GM23338 (cell line): ENCODE measurements around the gene NOSTRIN. TPM values are rescaled to one million over a fixed set of nuclear protein-coding genes. Genes with fewer than 3 reads are reported as not detected.

Experiments used
- ATAC-seq: fragments of 200-7000 bp; cut with Tn5 transposase; 3 replicates; pipeline ENCODE4 v1.9.1; 2020
- DNase-seq: peaks from one replicate; pipeline ENCODE4 v3.0.0-alpha.2; 2015; ENCODE audit warnings: low spot score
- H2AFZ ChIP-seq: fragments of 200-600 bp; sonication (generic); 2 replicates; pipeline ENCODE4 v1.8.0; 2016; ENCODE audit warnings: antibody characterized with exemption, mild to moderate bottlenecking, moderate library complexity
- H3F3A ChIP-seq: fragments of 200-600 bp; sonication (generic); replicated peaks from 2 replicates; pipeline ENCODE4 v1.8.0; 2017; ENCODE audit warnings: antibody characterized with exemption, mixed run types, low read depth
- H3K27ac ChIP-seq: fragments of 200-600 bp; sonication (generic); 2 replicates; pipeline ENCODE4 v1.6.1; 2016; ENCODE audit warnings: low read depth
- H3K27me3 ChIP-seq: fragments of 200-600 bp; sonication (generic); 2 replicates; pipeline ENCODE4 v1.8.0; 2016; ENCODE audit warnings: mild to moderate bottlenecking, mixed run types, moderate library complexity; ENCODE audit not compliant: insufficient read depth
- H3K36me3 ChIP-seq: fragments of 200-600 bp; sonication (generic); 2 replicates; pipeline ENCODE4 v1.8.0; 2016; ENCODE audit warnings: mild to moderate bottlenecking; ENCODE audit not compliant: insufficient read depth
- H3K4me1 ChIP-seq: fragments of 200-600 bp; sonication (generic); 2 replicates; pipeline ENCODE4 v1.8.0; 2016; ENCODE audit warnings: mild to moderate bottlenecking, moderate library complexity; ENCODE audit not compliant: insufficient read depth
- H3K4me2 ChIP-seq: fragments of 200-600 bp; sonication (generic); 2 replicates; pipeline ENCODE4 v1.7.1; 2017; ENCODE audit warnings: mixed run types
- H3K4me3 ChIP-seq: fragments of 200-600 bp; sonication (generic); 2 replicates; pipeline ENCODE4 v1.6.1; 2016; ENCODE audit warnings: mixed run types
- H3K79me2 ChIP-seq: fragments of 200-600 bp; sonication (generic); replicated peaks from 2 replicates; pipeline ENCODE4 v1.8.0; 2017; ENCODE audit warnings: mild to moderate bottlenecking; ENCODE audit not compliant: insufficient read depth
- H3K9me2 ChIP-seq: fragments of 200-600 bp; sonication (generic); 2 replicates; pipeline ENCODE4 v1.8.0; 2017; ENCODE audit not compliant: insufficient read depth
- H4K20me1 ChIP-seq: fragments of 200-600 bp; sonication (generic); replicated peaks from 2 replicates; pipeline ENCODE4 v1.8.0; 2017; ENCODE audit warnings: mild to moderate bottlenecking; ENCODE audit not compliant: insufficient read depth
- H3K27ac Mint-ChIP-seq: 2 replicates; pipeline ENCODE4 v1.8.0; 2020; ENCODE audit warnings: inconsistent platforms, mild to moderate bottlenecking, moderate library complexity, mixed read lengths
- H3K27me3 Mint-ChIP-seq: 3 replicates; pipeline ENCODE4 v1.8.0; 2022; ENCODE audit warnings: low read depth, mild to moderate bottlenecking, moderate library complexity, mixed read lengths, inconsistent platforms; ENCODE audit not compliant: insufficient read depth, poor library complexity
- H3K36me3 Mint-ChIP-seq: 3 replicates; pipeline ENCODE4 v1.8.0; 2021; ENCODE audit warnings: low read depth, mild to moderate bottlenecking, inconsistent platforms, moderate library complexity, mixed read lengths
- H3K4me1 Mint-ChIP-seq: 3 replicates; pipeline ENCODE4 v1.8.0; 2020; ENCODE audit warnings: mild to moderate bottlenecking, inconsistent platforms, mixed read lengths
- H3K4me3 Mint-ChIP-seq: 3 replicates; pipeline ENCODE4 v1.8.0; 2021; ENCODE audit warnings: moderate library complexity, mild to moderate bottlenecking, inconsistent platforms, mixed read lengths
- H3K9me3 Mint-ChIP-seq: 3 replicates; pipeline ENCODE4 v1.8.0; 2020; ENCODE audit warnings: moderate library complexity, mild to moderate bottlenecking, inconsistent platforms, mixed read lengths
- CREB1 ChIP-seq: fragments of 250-450 bp; sonication (Bioruptor Pico); IDR thresholded peaks from 2 replicates; pipeline ENCODE4 v1.5.0; 2020; ENCODE audit warnings: low read depth, mild to moderate bottlenecking, moderate library complexity
- EZH2 ChIP-seq: fragments of 200-600 bp; sonication (generic); IDR thresholded peaks from one replicate; pipeline ENCODE4 v1.8.0; 2017; ENCODE audit warnings: antibody characterized with exemption, mild to moderate bottlenecking, low read depth; ENCODE audit not compliant: unreplicated experiment
- EZH2phosphoT487 ChIP-seq: fragments of 200-600 bp; sonication (generic); IDR thresholded peaks from one replicate; pipeline ENCODE4 v1.8.1; 2018; ENCODE audit warnings: antibody characterized with exemption; ENCODE audit not compliant: unreplicated experiment
- NANOG ChIP-seq: IDR thresholded peaks from 2 replicates; pipeline ENCODE4 v1.6.1; 2016; ENCODE audit warnings: antibody characterized with exemption, borderline replicate concordance
- STAT1 ChIP-seq: IDR thresholded peaks from one replicate; pipeline ENCODE4 v1.6.1; 2016; ENCODE audit warnings: antibody characterized with exemption; ENCODE audit not compliant: unreplicated experiment
- ZNF114 ChIP-seq: fragments of 250-450 bp; sonication (Bioruptor Pico); IDR thresholded peaks from 2 replicates; pipeline ENCODE4 v1.5.0; 2020; ENCODE audit warnings: mild to moderate bottlenecking, moderate library complexity
- polyA plus RNA-seq: library from polyadenylated mRNA; unstranded; fragments of >200 nt; fragmentation: Nextera tagmentation; extraction: Ambion mirVana; gene quantifications from 2 replicates; pipeline ENCODE4 v1.2.1, GENCODE V29; 2016
- total RNA-seq: library from RNA; depleted of rRNA; stranded (reverse); fragments of >200 nt; shearing (Covaris generic); gene quantifications from 2 replicates; pipeline ENCODE4 v1.2.3, GENCODE V29; 2014
- TF ChIP-seq, protein P1 (sequence below): fragments of 250-450 bp; sonication (Bioruptor Pico); IDR thresholded peaks from 2 replicates; pipeline ENCODE4 v1.5.0; 2020; ENCODE audit warnings: mild to moderate bottlenecking, moderate library complexity
- TF ChIP-seq, protein P2 (sequence below): IDR thresholded peaks from 2 replicates; pipeline ENCODE4 v1.6.1; 2016; ENCODE audit warnings: antibody characterized with exemption
- TF ChIP-seq, protein P3 (sequence below): IDR thresholded peaks from one replicate; pipeline ENCODE4 v1.6.1; 2018; ENCODE audit warnings: antibody characterized with exemption; ENCODE audit not compliant: unreplicated experiment

NOSTRIN gene
- total and polyA plus RNA-seq, 2 experiments from 2014 or later = 1.8 TPM; not detected in 1

DNA sequence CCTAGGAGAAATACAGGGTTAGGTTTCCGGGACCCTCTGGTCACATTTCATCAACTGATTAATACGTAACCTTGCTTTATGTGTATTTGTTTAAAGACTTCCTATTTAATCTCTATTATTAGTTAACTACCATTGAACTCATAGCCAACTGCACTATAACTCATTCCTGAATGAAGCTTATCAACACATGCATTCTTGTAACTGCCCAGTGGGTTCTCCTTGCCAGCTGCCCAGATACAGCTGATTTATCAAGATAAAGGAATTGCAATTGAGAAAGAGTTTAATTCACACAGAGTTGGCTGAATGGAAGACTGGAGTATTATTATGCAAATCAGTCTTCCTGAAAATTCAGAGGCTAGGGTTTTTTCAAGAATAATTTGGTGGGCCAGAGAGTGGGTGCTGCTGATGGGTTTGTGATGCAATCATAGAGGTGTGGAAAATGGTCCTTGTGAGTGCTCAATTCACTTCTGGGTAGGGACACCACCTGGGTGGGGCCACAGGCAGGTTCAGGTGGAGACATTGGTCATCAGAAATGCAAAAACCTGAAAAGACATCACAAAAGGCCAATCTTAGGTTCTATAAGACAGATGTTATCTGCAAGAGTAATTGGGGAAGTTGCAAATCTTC lies 21.1 kb upstream of the NOSTRIN start:
- peak overlapping the region; percentile 41; the same call in 1 of the 2 replicates for H3K27ac Mint-ChIP-seq
- Histone ChIP-seq H3K79me2 (no peaks in the 10 kb centered on the region), H3F3A (no peaks in the 10 kb centered on the region), H3K27ac (no peak overlapping the region), H3K27me3 (no peaks in the 10 kb centered on the region), H2AFZ (no peak overlapping the region), H3K36me3 (no peaks in the 10 kb centered on the region), H3K4me1 (peaks cover 43% of the 10 kb centered on the region), H3K4me3 (no peak overlapping the region), H3K9me2 (peaks cover 8% of the 10 kb centered on the region), H4K20me1 (no peaks in the 10 kb centered on the region), H3K4me2 (peak overlapping the region; percentile 64)
- H3K9me3 Mint-ChIP-seq = no peaks in the 10 kb centered on the region; the same call in 2 of the 3 replicates
- ATAC-seq = peak; percentile 38; the same call in 2 of the 3 replicates
- no peak for DNase-seq
- H3K27me3 Mint-ChIP-seq = peaks cover 2% of the 10 kb centered on the region
- TF ChIP-seq, protein P1, sequence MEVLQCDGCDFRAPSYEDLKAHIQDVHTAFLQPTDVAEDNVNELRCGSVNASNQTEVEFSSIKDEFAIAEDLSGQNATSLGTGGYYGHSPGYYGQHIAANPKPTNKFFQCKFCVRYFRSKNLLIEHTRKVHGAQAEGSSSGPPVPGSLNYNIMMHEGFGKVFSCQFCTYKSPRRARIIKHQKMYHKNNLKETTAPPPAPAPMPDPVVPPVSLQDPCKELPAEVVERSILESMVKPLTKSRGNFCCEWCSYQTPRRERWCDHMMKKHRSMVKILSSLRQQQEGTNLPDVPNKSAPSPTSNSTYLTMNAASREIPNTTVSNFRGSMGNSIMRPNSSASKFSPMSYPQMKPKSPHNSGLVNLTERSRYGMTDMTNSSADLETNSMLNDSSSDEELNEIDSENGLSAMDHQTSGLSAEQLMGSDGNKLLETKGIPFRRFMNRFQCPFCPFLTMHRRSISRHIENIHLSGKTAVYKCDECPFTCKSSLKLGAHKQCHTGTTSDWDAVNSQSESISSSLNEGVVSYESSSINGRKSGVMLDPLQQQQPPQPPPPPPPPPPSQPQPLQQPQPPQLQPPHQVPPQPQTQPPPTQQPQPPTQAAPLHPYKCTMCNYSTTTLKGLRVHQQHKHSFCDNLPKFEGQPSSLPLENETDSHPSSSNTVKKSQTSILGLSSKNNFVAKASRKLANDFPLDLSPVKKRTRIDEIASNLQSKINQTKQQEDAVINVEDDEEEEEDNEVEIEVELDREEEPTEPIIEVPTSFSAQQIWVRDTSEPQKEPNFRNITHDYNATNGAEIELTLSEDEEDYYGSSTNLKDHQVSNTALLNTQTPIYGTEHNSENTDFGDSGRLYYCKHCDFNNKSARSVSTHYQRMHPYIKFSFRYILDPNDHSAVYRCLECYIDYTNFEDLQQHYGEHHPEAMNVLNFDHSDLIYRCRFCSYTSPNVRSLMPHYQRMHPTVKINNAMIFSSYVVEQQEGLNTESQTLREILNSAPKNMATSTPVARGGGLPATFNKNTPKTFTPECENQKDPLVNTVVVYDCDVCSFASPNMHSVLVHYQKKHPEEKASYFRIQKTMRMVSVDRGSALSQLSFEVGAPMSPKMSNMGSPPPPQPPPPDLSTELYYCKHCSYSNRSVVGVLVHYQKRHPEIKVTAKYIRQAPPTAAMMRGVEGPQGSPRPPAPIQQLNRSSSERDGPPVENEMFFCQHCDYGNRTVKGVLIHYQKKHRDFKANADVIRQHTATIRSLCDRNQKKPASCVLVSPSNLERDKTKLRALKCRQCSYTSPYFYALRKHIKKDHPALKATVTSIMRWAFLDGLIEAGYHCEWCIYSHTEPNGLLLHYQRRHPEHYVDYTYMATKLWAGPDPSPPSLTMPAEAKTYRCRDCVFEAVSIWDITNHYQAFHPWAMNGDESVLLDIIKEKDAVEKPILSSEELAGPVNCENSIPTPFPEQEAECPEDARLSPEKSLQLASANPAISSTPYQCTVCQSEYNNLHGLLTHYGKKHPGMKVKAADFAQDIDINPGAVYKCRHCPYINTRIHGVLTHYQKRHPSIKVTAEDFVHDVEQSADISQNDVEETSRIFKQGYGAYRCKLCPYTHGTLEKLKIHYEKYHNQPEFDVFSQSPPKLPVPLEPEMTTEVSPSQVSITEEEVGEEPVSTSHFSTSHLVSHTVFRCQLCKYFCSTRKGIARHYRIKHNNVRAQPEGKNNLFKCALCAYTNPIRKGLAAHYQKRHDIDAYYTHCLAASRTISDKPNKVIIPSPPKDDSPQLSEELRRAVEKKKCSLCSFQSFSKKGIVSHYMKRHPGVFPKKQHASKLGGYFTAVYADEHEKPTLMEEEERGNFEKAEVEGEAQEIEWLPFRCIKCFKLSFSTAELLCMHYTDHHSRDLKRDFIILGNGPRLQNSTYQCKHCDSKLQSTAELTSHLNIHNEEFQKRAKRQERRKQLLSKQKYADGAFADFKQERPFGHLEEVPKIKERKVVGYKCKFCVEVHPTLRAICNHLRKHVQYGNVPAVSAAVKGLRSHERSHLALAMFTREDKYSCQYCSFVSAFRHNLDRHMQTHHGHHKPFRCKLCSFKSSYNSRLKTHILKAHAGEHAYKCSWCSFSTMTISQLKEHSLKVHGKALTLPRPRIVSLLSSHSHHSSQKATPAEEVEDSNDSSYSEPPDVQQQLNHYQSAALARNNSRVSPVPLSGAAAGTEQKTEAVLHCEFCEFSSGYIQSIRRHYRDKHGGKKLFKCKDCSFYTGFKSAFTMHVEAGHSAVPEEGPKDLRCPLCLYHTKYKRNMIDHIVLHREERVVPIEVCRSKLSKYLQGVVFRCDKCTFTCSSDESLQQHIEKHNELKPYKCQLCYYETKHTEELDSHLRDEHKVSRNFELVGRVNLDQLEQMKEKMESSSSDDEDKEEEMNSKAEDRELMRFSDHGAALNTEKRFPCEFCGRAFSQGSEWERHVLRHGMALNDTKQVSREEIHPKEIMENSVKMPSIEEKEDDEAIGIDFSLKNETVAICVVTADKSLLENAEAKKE (CRISPR knock-in tag) = peak; percentile 33; the same call in 1 of the 2 replicates
- no peak for TF ChIP-seq EZH2
- peaks cover 8% of the 10 kb centered on the region; the same call in 1 of the 3 replicates for H3K36me3 Mint-ChIP-seq
- H3K4me1 Mint-ChIP-seq = peaks cover 34% of the 10 kb centered on the region
- no peak overlapping the region; the same call in 2 of the 3 replicates for H3K4me3 Mint-ChIP-seq

DNA sequence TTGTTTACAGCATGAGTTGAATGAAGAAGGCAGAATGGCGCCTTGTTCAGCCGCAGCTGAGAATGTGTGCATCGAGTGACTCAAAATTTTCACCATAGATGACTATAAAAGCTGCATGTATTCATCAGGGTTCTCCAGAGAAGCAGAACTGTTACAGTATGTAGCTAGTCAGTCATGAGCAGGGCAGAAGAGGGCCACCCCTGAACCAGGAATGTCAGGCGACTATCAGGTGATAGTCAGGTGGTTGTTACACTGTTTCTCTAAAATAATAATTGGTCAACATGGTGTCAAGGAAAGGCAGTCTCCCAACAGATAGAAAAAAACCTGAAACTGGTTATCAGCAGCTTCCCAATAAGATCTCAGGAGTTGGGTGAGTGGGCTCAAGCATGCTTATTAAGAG lies 20.2 kb upstream of the NOSTRIN start:
- H3K27ac Mint-ChIP-seq = no peak overlapping the region
- H3K4me3 Mint-ChIP-seq = no peak overlapping the region
- 0 out of 3 replicates have a peak, but pooled peaks cover 8% of the 10 kb centered on the region for H3K36me3 Mint-ChIP-seq
- TF ChIP-seq, protein P2, sequence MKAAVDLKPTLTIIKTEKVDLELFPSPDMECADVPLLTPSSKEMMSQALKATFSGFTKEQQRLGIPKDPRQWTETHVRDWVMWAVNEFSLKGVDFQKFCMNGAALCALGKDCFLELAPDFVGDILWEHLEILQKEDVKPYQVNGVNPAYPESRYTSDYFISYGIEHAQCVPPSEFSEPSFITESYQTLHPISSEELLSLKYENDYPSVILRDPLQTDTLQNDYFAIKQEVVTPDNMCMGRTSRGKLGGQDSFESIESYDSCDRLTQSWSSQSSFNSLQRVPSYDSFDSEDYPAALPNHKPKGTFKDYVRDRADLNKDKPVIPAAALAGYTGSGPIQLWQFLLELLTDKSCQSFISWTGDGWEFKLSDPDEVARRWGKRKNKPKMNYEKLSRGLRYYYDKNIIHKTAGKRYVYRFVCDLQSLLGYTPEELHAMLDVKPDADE = no peak
- TF ChIP-seq EZH2phosphoT487 = no peak
- TF ChIP-seq ZNF114 (CRISPR knock-in tag) = no peak
- TF ChIP-seq, protein P3, sequence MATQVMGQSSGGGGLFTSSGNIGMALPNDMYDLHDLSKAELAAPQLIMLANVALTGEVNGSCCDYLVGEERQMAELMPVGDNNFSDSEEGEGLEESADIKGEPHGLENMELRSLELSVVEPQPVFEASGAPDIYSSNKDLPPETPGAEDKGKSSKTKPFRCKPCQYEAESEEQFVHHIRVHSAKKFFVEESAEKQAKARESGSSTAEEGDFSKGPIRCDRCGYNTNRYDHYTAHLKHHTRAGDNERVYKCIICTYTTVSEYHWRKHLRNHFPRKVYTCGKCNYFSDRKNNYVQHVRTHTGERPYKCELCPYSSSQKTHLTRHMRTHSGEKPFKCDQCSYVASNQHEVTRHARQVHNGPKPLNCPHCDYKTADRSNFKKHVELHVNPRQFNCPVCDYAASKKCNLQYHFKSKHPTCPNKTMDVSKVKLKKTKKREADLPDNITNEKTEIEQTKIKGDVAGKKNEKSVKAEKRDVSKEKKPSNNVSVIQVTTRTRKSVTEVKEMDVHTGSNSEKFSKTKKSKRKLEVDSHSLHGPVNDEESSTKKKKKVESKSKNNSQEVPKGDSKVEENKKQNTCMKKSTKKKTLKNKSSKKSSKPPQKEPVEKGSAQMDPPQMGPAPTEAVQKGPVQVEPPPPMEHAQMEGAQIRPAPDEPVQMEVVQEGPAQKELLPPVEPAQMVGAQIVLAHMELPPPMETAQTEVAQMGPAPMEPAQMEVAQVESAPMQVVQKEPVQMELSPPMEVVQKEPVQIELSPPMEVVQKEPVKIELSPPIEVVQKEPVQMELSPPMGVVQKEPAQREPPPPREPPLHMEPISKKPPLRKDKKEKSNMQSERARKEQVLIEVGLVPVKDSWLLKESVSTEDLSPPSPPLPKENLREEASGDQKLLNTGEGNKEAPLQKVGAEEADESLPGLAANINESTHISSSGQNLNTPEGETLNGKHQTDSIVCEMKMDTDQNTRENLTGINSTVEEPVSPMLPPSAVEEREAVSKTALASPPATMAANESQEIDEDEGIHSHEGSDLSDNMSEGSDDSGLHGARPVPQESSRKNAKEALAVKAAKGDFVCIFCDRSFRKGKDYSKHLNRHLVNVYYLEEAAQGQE = no peak
- TF ChIP-seq EZH2 = no peak
- TF ChIP-seq STAT1 = no peak
- TF ChIP-seq CREB1 (CRISPR knock-in tag) = no peak
- TF ChIP-seq NANOG = no peak

More for the DNA sequence above, 20.2 kb upstream of the NOSTRIN start:
- peaks cover 4% of the 10 kb centered on the region for H3K27me3 Mint-ChIP-seq
- no peaks in the 10 kb centered on the region; the same call in 2 of the 3 replicates for H3K9me3 Mint-ChIP-seq
- Histone ChIP-seq H3K9me2 (peaks cover 8% of the 10 kb centered on the region), H3K79me2 (no peaks in the 10 kb centered on the region), H3K36me3 (no peaks in the 10 kb centered on the region), H4K20me1 (no peaks in the 10 kb centered on the region), H3K4me3 (no peak overlapping the region), H3K27ac (no peak overlapping the region), H3K4me1 (peaks cover 43% of the 10 kb centered on the region), H3K4me2 (peak overlapping the region; percentile 64; the same call in 1 of the 2 replicates), H3K27me3 (no peaks in the 10 kb centered on the region), H2AFZ (no peak overlapping the region), H3F3A (no peaks in the 10 kb centered on the region)
- ATAC-seq = no peak
- peaks cover 34% of the 10 kb centered on the region for H3K4me1 Mint-ChIP-seq
- no peak for DNase-seq
